Tibial nerve (tissue), 4 donors: ENCODE measurements around the gene NOL4L. TPM values are rescaled to one million over a fixed set of nuclear protein-coding genes. Genes with fewer than 3 reads are reported as not detected.

Experiments
- DNase-seq, 2 donors: peaks; one replicate each; pipeline ENCODE4 v3.0.0-alpha.2; 2019; ENCODE audit warnings: low spot score in 2 of 2
- H3K27ac ChIP-seq, 4 donors: fragments of 200-600 bp; sonication (generic) in 3 of 4; one replicate each; pipeline ENCODE4 v1.5.1; 2017 to 2019; ENCODE audit warnings: mild to moderate bottlenecking in 1 of 4
- H3K27me3 ChIP-seq, 2 donors: fragments of 200-600 bp; sonication (generic) in 1 of 2; one replicate each; pipeline versions ENCODE4 v1.5.1 to v1.6.0; 2017 to 2019
- H3K36me3 ChIP-seq, 3 donors: fragments of 200-600 bp; sonication (generic); one replicate each; pipeline ENCODE4 v1.5.1; 2018 to 2019
- H3K4me1 ChIP-seq, 4 donors: fragments of 200-600 bp; sonication (generic) in 3 of 4; one replicate each; pipeline ENCODE4 v1.5.1; 2017 to 2019
- H3K4me3 ChIP-seq, 4 donors: fragments of 200-600 bp; sonication (generic) in 3 of 4; one replicate each; pipeline ENCODE4 v1.5.1; 2017 to 2019; ENCODE audit warnings: mild to moderate bottlenecking in 1 of 4, moderate library complexity in 1 of 4
- H3K9me3 ChIP-seq, 4 donors: fragments of 200-600 bp; sonication (generic) in 3 of 4; one replicate each; pipeline ENCODE4 v1.5.1; 2017 to 2019
- CTCF ChIP-seq, 5 experiments: fragments of 200-600 bp in 3 of 5; fragments of 450-650 bp in 2 of 5; sonication (generic) in 3 of 5; IDR thresholded peaks; one replicate each; pipeline ENCODE4 v1.5.1; 2016 to 2019; ENCODE audit warnings: antibody characterized with exemption in 5 of 5, mild to moderate bottlenecking in 3 of 5, moderate library complexity in 2 of 5
- EP300 ChIP-seq, 2 donors: sonication (generic); formaldehyde crosslinking; IDR thresholded peaks; one replicate each; pipeline ENCODE4 v1.6.1; 2017; ENCODE audit warnings: antibody characterized with exemption in 2 of 2, mild to moderate bottlenecking in 1 of 2
- POLR2A ChIP-seq, 2 donors: fragments of 450-650 bp; IDR thresholded peaks; one replicate each; pipeline ENCODE4 v1.6.1; 2017; ENCODE audit warnings: antibody characterized with exemption in 2 of 2, mild to moderate bottlenecking in 2 of 2, moderate library complexity in 2 of 2
- WGBS, 2 donors: methylation state at CpG; one replicate each; pipeline ENCODE4 v1.1.5; 2018; 5-methylcytosine and 5-hydroxymethylcytosine counted together
- total RNA-seq, 4 donors: library from RNA; depleted of rRNA; stranded (reverse); fragments of >200 nt; gene quantifications; one replicate each; pipeline ENCODE4 v1.1.0, GENCODE V29; 2016

NOL4L gene
- total RNA-seq, 4 donors from 2014 or later = 11.5 to 22.3 (median 19.9) TPM

GRCh38 chr20:32564921-32565734 lies 20.0 kb downstream of the NOL4L start:
- Histone ChIP-seq H3K27me3 (peaks cover 0 to under 1% of the 10 kb centered on the region in 2 donors), H3K4me1 (peaks cover 0 to 9% (median 3%) of the 10 kb centered on the region in 4 donors), H3K27ac (peak overlapping the region in 1 of 4 donors; percentile 13), H3K36me3 (no peaks in the 10 kb centered on the region), H3K9me3 (no peaks in the 10 kb centered on the region), H3K4me3 (no peak overlapping the region)
- TF ChIP-seq EP300 (IDR thresholded peaks at IDR 0.05) = no peak
- TF ChIP-seq CTCF (IDR thresholded peaks at IDR 0.05) = no peak
- no peak for TF ChIP-seq POLR2A (IDR thresholded peaks at IDR 0.05)
- peak in 1 of 2 donors; percentile 30 for DNase-seq
- WGBS, 2 donors = 60 to 67% methylated on average over 9 to 19 of the region's 19 CpGs

GRCh38 chr20:32564440-32564839 lies 20.7 kb downstream of the NOL4L start:
- WGBS, 2 donors = 84 to 92% methylated on average over 6 of the region's 6 CpGs

GRCh38 chr20:32563311-32564272 lies 21.5 kb downstream of the NOL4L start:
- 79 to 81% methylated on average over 22 to 25 of the region's 25 CpGs for WGBS, 2 donors
- H3K27me3 ChIP-seq = peaks cover 0 to 6% of the 10 kb centered on the region in 2 donors
- H3K9me3 ChIP-seq = no peaks in the 10 kb centered on the region
- H3K4me1 ChIP-seq = peaks cover 0 to 14% (median 3%) of the 10 kb centered on the region in 4 donors
- H3K27ac ChIP-seq = no peak overlapping the region
- no peak overlapping the region for H3K4me3 ChIP-seq
- TF ChIP-seq EP300 (IDR thresholded peaks at IDR 0.05) (no peak), CTCF (IDR thresholded peaks at IDR 0.05) (no peak), POLR2A (IDR thresholded peaks at IDR 0.05) (no peak)
- DNase-seq = no peak
- H3K36me3 ChIP-seq = no peaks in the 10 kb centered on the region

More at GRCh38 chr20:32564440-32564839, 20.7 kb downstream of the NOL4L start:
- Histone ChIP-seq H3K4me3 (no peak overlapping the region), H3K27ac (peak overlapping the region in 1 of 4 donors; percentile 13), H3K4me1 (peaks cover 0 to 14% (median 3%) of the 10 kb centered on the region in 4 donors), H3K27me3 (peaks cover 0 to 6% of the 10 kb centered on the region in 2 donors), H3K9me3 (no peaks in the 10 kb centered on the region), H3K36me3 (no peaks in the 10 kb centered on the region)
- no peak for TF ChIP-seq POLR2A (IDR thresholded peaks at IDR 0.05)
- no peak for TF ChIP-seq EP300 (IDR thresholded peaks at IDR 0.05)
- TF ChIP-seq CTCF (IDR thresholded peaks at IDR 0.05) = no peak
- no peak for DNase-seq

GRCh38 chr20:32562495-32562911 lies 22.6 kb downstream of the NOL4L start:
- Histone ChIP-seq H3K4me3 (no peak overlapping the region), H3K27me3 (peaks cover 0 to 6% of the 10 kb centered on the region in 2 donors), H3K27ac (no peak overlapping the region), H3K4me1 (peaks cover 0 to 14% (median 3%) of the 10 kb centered on the region in 4 donors), H3K36me3 (no peaks in the 10 kb centered on the region), H3K9me3 (no peaks in the 10 kb centered on the region)
- no peak for DNase-seq
- TF ChIP-seq POLR2A (IDR thresholded peaks at IDR 0.05) (no peak), CTCF (IDR thresholded peaks at IDR 0.05) (no peak), EP300 (IDR thresholded peaks at IDR 0.05) (no peak)
- WGBS, 2 donors = 40 to 45% methylated on average over 5 of the region's 5 CpGs
